Measurements from ENCODE around the gene SAXO1.
"Not testable (repeated sequence)": the region's sequence is repeated elsewhere in the genome, so short reads cannot be mapped to it uniquely, and the experiment has no call there.

SAXO1 gene

DNA sequence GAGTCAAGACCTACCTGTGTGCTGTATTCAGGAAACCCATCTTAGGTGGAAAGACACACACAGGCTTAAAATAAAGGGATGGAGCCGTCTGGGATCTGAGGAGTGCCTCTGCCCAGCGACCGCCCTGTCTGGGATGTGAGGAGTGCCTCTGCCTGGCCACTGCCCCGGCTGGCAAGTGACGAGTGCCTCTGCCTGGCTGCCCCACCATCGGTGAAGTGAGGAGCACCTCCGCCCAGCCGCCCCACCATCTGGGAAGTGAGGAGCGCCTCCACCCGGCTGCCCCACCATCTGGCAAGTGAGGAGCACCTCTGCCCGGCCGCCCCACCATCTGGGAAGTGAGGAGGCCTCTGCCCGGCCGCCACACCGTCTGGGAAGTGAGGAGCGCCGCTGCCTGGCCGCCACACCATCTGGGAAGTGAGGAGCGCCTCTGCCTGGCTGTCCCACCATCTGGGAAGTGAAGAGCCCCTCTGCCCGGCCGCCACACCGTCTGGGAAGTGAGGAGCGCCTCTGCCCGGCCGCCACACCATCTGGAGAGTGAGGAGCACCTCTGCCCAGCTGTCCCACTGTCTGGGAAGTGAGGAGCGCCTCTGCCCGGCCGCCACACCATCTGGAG, 33.7 kb downstream of the SAXO1 start:
- DNase-seq = no peak

GRCh38 chr9:18997151-18997550, 35.9 kb downstream of the SAXO1 start:
- DNase-seq = no peak

DNA sequence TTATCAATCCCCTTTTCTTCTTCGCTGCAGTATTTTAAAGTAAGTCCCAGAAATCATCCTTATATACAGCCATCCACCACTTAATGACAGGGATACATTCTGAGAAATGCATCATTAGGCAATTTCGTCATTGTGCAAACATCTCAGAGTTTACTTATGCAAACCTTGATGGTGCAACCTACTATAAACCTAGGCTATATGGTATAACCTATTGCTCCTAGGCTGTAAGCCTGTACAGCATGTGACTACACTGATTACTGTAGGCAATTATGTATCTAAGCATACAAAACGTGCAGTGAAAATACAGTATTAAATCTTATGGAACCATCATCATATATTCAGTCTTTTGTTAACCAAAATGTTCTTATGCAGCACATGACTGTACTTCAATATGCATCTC, 36.8 kb downstream of the SAXO1 start:
- no peak for DNase-seq

DNA sequence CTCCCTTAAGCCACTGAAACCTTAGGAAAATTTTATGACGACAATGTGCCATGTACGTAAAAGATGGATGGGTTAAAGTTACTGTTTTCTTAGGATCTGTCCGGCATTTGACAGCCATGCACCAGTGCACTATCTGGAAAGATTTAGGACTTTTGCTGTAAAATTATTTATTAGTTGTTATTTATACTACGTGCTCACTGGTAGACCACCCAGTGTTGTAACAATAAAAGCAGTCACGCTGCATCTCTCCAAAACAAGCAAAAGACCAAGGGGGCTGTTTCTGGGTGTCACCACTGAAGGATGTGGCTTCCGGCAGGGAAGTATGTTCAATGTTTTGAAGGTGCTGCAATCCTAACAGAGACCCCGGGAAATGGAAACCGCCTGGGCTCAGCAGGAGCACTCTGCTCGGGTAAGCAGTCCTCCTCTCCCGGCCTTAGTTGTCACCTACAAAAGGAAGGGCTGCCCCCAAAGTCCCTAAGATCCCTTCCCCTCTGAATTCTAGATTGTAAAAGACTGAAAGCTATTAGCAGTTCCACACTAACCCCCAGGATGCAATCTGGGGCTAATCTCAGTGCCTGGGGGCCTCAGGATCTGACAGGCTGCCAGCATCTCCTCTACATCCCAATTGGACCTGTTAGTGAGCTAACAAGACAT, 38.6 kb downstream of the SAXO1 start:
- DNase-seq = no peak

DNA sequence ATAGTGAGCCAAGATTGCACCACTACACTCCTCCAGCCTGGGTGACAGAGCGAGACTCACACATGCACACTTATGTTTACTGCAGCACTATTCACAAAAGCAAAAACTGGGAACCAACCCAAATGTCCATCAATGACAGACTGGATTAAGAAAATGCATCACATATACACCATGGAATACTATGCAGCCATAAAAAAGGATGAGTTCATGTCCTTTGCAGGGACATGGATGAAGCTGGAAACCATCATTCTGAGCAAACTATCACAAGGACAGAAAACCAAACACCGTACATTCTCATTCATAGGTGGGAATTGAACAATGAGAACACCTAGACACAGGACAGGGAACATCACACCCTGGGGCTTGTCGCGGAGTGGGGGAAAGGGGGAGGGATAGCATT, 41.8 kb downstream of the SAXO1 start:
- not testable (repeated sequence) for DNase-seq

- DNase-seq = no peak
These were observed 42.5 kb downstream of the SAXO1 start for GRCh38 chr9:18990494-18990893.

GRCh38 chr9:18989865-18990264, 43.1 kb downstream of the SAXO1 start:
- no peak for DNase-seq

- no peak for DNase-seq
These were observed 43.9 kb downstream of the SAXO1 start for GRCh38 chr9:18989097-18989496.

DNA sequence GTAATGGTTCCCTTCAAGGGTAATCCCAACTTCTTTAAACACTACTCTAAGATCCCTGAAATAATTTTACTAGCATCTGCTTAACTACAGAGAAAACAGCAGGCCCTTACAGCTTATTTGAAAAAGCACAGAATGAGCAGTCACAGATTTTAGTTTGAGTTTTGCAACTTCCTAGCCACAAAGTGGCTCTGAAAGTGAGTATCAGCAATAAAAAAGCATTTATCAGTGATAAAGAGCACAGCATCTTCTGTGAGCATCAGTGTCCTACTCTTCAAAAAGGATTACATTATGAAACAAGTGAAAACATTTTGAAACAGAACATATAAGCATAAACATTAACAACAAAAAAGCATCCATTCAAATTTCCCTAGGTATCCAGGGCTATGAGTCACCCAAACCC, 45.0 kb downstream of the SAXO1 start:
- no peak for DNase-seq

- no peak for DNase-seq
These were observed 47.0 kb downstream of the SAXO1 start for GRCh38 chr9:18985996-18986395.

DNA sequence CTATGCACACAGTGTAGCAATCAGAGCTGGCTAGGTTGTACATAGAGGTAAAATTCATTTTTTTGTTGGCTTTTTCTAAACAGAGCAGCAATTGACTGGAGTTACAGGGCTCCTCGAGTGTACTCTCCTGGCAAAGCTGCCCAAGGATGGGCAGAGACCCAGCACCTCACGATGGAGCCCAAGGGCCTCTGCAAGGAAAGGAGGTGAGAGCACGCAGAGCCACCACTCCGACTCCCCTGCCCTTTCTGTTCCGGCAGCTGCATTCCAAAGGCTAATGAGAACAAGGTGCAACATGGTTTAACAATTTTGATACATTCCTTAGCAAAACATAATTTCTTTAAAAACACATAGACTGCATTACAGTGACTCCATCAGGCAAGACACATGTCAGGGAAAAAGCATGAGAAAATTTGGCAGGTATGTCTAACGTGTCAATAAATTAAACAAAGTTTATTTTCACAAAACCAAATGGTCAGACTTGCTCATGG, 47.5 kb downstream of the SAXO1 start:
- DNase-seq = no peak

DNA sequence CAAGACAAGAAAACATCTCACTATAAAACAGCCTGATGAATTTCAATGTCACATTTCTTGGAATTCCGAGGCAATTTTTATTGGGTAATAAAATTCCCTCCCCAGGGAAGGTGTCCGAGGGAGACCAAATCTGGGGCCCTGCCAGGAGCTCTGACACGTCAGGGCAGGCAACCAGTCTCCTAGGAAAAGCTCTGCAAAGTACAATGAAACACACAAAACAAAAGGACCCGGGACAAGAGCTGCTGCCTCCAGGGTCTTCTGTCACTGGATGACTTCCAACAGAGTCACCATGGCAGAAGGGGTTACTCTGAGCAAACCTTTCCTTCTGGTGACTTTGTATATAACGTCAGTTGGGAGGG, 50.8 kb downstream of the SAXO1 start:
- no peak for DNase-seq

GRCh38 chr9:18981476-18982261, 51.3 kb downstream of the SAXO1 start:
- DNase-seq = no peak

DNA sequence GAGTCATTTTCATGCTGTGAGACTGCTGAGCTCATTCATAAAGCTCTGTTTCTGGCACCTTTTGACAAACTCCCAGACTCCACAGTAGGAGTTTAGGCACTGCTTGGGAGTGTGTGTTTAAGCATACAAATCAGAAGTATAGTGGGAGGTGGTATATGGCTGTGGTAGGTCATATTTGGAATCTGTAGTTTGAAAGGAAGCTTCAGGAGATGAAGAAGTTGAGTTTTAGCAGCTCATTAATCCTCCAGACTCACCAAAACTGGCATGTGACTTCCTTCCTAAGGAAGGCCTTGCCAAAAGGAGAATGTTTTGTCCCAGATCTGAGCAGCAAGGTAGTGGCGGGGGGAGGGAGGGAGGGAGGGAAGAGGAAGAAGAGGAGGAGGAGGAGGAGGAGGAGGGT, 52.8 kb downstream of the SAXO1 start:
- DNase-seq = no peak

DNA sequence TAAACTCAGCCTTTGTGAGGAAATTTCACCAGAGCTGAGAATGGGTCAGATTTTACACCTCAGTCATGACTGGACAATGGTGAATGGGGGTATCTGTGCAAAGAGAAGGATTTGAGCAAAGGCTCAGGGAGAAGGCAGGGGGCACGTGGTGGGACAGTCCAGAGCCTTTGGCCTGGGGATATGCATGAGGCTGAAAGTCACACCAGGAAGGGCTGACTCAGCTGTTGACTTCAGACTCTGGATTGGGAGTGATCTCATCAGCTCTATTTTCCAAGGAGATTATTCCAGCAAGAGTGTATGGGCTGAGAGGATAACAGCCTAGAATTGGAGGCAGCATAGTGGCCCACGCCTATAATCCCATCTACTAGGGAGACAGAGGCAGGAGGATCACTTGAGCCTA, 53.6 kb downstream of the SAXO1 start:
- DNase-seq = no peak

- DNase-seq = no peak
These were observed 54.8 kb downstream of the SAXO1 start for GRCh38 chr9:18978188-18978587.

GRCh38 chr9:18976709-18977531, 56.1 kb downstream of the SAXO1 start:
- DNase-seq = no peak

- no peak for DNase-seq
These were observed 56.7 kb downstream of the SAXO1 start for GRCh38 chr9:18976221-18976708.

DNA sequence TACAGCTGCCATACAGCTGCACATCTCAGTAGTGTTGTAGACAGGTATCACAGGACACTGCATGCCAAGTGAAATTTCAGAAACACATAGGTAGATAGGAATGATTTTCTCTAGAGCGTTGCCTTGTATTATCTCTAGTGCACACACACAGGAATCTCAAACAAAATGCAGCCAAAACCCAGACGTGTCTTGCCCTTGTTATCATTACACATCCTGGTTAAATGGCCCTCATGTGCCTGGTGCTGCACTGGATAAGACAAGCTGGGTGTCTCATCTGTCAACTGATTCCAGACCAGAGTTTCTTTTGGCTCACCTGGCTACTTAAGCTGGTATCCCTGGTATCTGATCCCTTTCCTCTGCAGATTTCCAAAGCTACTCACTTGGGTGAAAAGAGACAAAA, 59.7 kb downstream of the SAXO1 start:
- no peak for DNase-seq

GRCh38 chr9:18972675-18973074, 60.3 kb downstream of the SAXO1 start:
- DNase-seq = no peak

GRCh38 chr9:18971909-18972308, 61.1 kb downstream of the SAXO1 start:
- DNase-seq = no peak

DNA sequence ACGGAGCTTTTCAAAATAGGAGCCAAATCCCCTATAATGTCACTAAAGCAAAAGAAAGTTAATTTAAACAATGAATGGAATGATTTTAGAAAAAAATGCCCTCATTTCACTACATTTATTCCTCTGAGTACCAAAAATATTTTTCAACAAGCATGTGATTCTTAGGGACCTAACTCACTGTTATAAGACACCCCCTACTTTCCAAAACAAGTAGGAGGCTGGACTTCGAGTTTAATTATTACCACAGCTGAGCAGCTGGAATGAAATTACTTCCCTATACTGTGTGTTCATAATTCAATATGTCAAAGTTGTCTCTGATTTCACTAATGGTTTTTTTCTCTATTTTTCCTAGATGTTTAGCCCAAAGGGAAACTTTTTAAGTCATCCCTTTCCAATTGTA, 61.6 kb downstream of the SAXO1 start:
- no peak for DNase-seq

DNA sequence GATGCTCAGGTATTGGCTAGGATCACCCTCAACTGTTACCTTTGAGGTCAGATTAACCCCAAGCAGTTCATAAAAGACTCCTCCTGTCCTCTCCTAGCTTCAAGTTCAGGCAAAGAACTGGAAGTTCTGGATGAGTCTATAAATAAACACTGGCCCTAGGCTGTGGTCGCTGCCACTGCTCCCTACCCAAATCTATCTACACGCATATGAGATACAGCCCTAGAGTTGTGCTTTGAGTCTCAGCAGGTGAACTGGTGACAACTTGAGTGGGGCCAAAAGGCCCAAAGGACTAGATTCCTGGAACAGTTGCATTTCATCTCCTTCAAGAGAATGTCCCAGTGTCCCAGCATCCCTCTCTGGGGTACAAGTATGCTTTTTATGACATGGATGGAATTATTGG, 62.6 kb downstream of the SAXO1 start:
- no peak for DNase-seq
